Measurements from ENCODE around the gene PRG3. TPM values are rescaled to one million over a fixed set of nuclear protein-coding genes. Genes with fewer than 3 reads are reported as not detected.

PRG3 gene
- not detected for total RNA-seq
- not detected for polyA plus RNA-seq
- long read RNA-seq, donor 1, result 0 reads
- long read RNA-seq, donor 2, result 0 reads
- long read RNA-seq, donor 3, result 0 reads

GRCh38 chr11:57380975-57381374 lies at the start of gene PRG3:
Gene PRG3 (minus strand): TSS chr11:57381150. CDS start chr11:57380708, 442 bp downstream.
- no peak within 1 kb of the TSS for H3K4me3 ChIP-seq
- no peaks in the 10 kb centered on the region for H3K9me3 ChIP-seq
- H3K4me1 ChIP-seq (ENCODE audit: insufficient read depth), result no peaks in the 10 kb centered on the region
- WGBS, 3 donors, result 65 to 70% (median 68%) methylated on average over 2 of the region's 2 CpGs
- H3K27me3 ChIP-seq, result no peaks in the 10 kb centered on the region
- no peak for TF ChIP-seq CTCF (IDR thresholded peaks at IDR 0.05)
- no peak for TF ChIP-seq EP300 (IDR thresholded peaks at IDR 0.05)
- no peak for TF ChIP-seq POLR2A (IDR thresholded peaks at IDR 0.05)
- intact Hi-C loops (cut with DNase I), result no loop called here
- no peaks in the 10 kb centered on the region for H3K36me3 ChIP-seq
- no peak within 1 kb of the TSS for H3K27ac ChIP-seq
- no peak for DNase-seq

DNA sequence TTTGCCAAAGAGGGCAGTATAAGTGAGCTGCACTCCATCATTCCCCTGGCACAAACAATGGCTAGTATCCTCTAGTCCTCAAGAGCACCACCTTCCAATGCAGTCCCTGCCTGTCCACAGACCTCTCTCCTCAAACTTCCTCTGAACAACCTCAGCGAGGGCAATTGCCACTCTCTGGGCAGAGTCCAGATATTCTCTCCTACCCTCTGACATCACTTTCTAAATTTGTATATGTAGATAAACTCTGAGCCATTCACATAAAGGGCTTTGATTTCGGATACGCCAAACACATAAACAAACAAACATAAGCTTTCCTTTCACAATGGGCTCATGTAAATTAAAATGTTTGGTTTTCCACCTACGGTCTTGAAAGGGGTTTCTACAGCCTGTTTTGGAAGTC lies 49.0 kb upstream of the PRG3 start:
- intact Hi-C loops (cut with DNase I), result loop anchor here in 2 of 4 donors (5.0 to 10.0 kb wide), 2 partner anchors 95 to 1147 kb away; partner anchors contain the start of genes LPXN (in 1 of the 2), P2RX3 (in 1 of the 2), SSRP1 (in 1 of the 2) and ZFP91 (in 1 of the 2)
- 58 to 63% (median 60%) methylated on average over 4 of the region's 4 CpGs for WGBS, 3 donors

GRCh38 chr11:57428643-57429042 lies 47.7 kb upstream of the PRG3 start:
- peak overlapping the region in 1 of 2 donors; percentile 93 for H3K27ac ChIP-seq
- WGBS, 3 donors, result 86 to 91% (median 89%) methylated on average over 5 of the region's 5 CpGs
- DNase-seq, result no peak

More for the DNA sequence above, 49.0 kb upstream of the PRG3 start:
- DNase-seq, result no peak
- H3K4me3 ChIP-seq, result no peak overlapping the region
- no peaks in the 10 kb centered on the region for H3K36me3 ChIP-seq
- no peak for TF ChIP-seq EP300 (IDR thresholded peaks at IDR 0.05)
- TF ChIP-seq POLR2A (IDR thresholded peaks at IDR 0.05), result no peak
- peaks cover 20% of the 10 kb centered on the region for H3K4me1 ChIP-seq (ENCODE audit: insufficient read depth)
- H3K27ac ChIP-seq, result no peak overlapping the region
- H3K27me3 ChIP-seq, result no peaks in the 10 kb centered on the region
- no peaks in the 10 kb centered on the region for H3K9me3 ChIP-seq

DNA sequence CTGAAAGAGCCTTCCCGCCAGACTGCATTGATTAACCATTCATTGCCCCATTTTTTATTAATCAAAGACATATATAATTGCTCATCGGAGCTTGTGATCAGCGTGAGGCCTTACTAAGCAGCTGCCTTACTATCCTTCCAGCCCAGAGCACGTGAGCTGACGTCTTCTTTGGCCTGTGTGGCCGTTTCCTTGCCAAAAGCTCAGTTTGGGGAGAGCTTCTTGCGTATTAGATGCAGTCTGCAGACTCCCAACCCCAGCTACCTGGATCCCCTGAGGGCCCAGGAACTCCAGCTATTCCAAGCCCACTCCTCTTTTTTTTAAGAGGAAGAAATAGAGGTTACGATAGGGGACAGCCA lies 46.8 kb upstream of the PRG3 start:
- WGBS, 3 donors, result 14 to 27% (median 24%) methylated on average over 8 of the region's 8 CpGs
- TF ChIP-seq CTCF (IDR thresholded peaks at IDR 0.05) (no peak), POLR2A (IDR thresholded peaks at IDR 0.05) (peak; percentile 69)
- Histone ChIP-seq H3K27ac (peak overlapping the region; percentile 93 to 98), H3K4me1 (ENCODE audit: insufficient read depth) (peaks cover 23% of the 10 kb centered on the region), H3K4me3 (no peak overlapping the region), H3K27me3 (no peaks in the 10 kb centered on the region), H3K36me3 (no peaks in the 10 kb centered on the region), H3K9me3 (no peaks in the 10 kb centered on the region)
- intact Hi-C loops (cut with DNase I), result loop anchor here in 2 of 4 donors (5.0 to 10.0 kb wide), 2 partner anchors 93 to 1150 kb away; partner anchors contain the start of genes LPXN (in 1 of the 2), P2RX3 (in 1 of the 2), SSRP1 (in 1 of the 2) and ZFP91 (in 1 of the 2)
- peak; percentile 81 to 90 (median 85) for DNase-seq

More at GRCh38 chr11:57428643-57429042, 47.7 kb upstream of the PRG3 start:
- Histone ChIP-seq H3K9me3 (no peaks in the 10 kb centered on the region), H3K4me3 (no peak overlapping the region), H3K4me1 (ENCODE audit: insufficient read depth) (peaks cover 23% of the 10 kb centered on the region), H3K27me3 (no peaks in the 10 kb centered on the region), H3K36me3 (no peaks in the 10 kb centered on the region)
- intact Hi-C loops (cut with DNase I), result loop anchor here in 2 of 4 donors (5.0 to 10.0 kb wide), 2 partner anchors 94 to 1149 kb away; partner anchors contain the start of genes LPXN (in 1 of the 2), P2RX3 (in 1 of the 2), SSRP1 (in 1 of the 2) and ZFP91 (in 1 of the 2)
- TF ChIP-seq POLR2A (IDR thresholded peaks at IDR 0.05) (no peak), CTCF (IDR thresholded peaks at IDR 0.05) (no peak), EP300 (IDR thresholded peaks at IDR 0.05) (no peak)
